KMS-11 (cell line): ENCODE results near the gene PLA2G15.

ENCODE experiments used
- H2AFZ ChIP-seq: fragments of 200-600 bp; sonication (generic); 2 replicates; pipeline ENCODE4 v1.6.1; 2016; ENCODE audit warnings: antibody characterized with exemption, mixed run types, low read depth
- H3K27ac ChIP-seq: fragments of 200-600 bp; sonication (generic); 2 replicates; pipeline ENCODE4 v1.6.1; 2016; ENCODE audit warnings: mild to moderate bottlenecking, mixed run types
- H3K27me3 ChIP-seq: fragments of 200-600 bp; sonication (generic); 2 replicates; pipeline ENCODE4 v1.6.1; 2017; ENCODE audit warnings: mild to moderate bottlenecking, low read depth, mixed run types, moderate library complexity; ENCODE audit not compliant: insufficient read depth
- H3K36me3 ChIP-seq: fragments of 200-600 bp; sonication (generic); 2 replicates; pipeline ENCODE4 v1.6.1; 2017; ENCODE audit warnings: mild to moderate bottlenecking, mixed run types; ENCODE audit not compliant: insufficient read depth
- H3K4me1 ChIP-seq: fragments of 200-600 bp; sonication (generic); 2 replicates; pipeline ENCODE4 v1.6.1; 2016; ENCODE audit warnings: mild to moderate bottlenecking, low read depth, mixed run types; ENCODE audit not compliant: poor library complexity, severe bottlenecking
- H3K4me2 ChIP-seq: fragments of 200-600 bp; sonication (generic); 2 replicates; pipeline ENCODE4 v1.7.0; 2016; ENCODE audit warnings: mild to moderate bottlenecking, mixed run types
- H3K4me3 ChIP-seq: fragments of 200-600 bp; sonication (generic); IDR thresholded peaks from 2 replicates; pipeline ENCODE4 v1.6.1; 2017; ENCODE audit warnings: low read depth, low read length, mixed read lengths; ENCODE audit not compliant: insufficient read depth
- H3K79me2 ChIP-seq: fragments of 200-600 bp; sonication (generic); 2 replicates; pipeline ENCODE4 v1.6.1; 2016; ENCODE audit warnings: low read depth, mixed run types; ENCODE audit not compliant: insufficient read depth
- H3K9ac ChIP-seq: fragments of 200-600 bp; sonication (generic); 2 replicates; pipeline ENCODE4 v1.6.1; 2016; ENCODE audit warnings: mild to moderate bottlenecking, mixed run types
- H4K20me1 ChIP-seq: fragments of 200-600 bp; sonication (generic); 2 replicates; pipeline ENCODE4 v1.6.1; 2016; ENCODE audit warnings: mild to moderate bottlenecking, mixed run types; ENCODE audit not compliant: insufficient read depth
- TF ChIP-seq, protein P1 (sequence below): fragments of 200-600 bp; sonication (generic); conservative IDR thresholded peaks from 2 replicates; pipeline ENCODE4 v1.6.1; 2017; ENCODE audit warnings: low read depth, mild to moderate bottlenecking, antibody characterized with exemption, low read length, moderate library complexity, mixed read lengths

The PLA2G15 gene

DNA sequence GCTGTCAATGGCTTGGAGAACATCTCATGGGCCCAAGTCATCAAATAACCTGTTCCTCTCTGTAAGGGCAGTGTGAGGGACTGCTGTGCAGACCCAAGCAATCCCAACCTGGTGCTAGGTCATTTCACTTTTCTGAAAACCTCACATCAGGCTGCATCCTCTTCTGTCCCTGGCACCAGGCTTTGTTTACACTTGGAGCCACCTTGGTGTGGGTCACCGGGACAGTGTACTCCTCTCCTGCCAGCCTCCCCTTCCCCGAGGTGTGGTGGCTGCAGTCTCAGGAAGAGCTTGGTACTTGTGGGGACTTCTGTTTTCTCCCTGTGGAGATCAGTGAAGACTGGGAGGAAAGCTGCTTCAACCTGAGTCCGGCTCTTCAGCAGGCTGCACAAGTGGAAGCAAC lies 53.1 kb downstream of the PLA2G15 start:
- Histone ChIP-seq H3K4me1 (peaks cover 13% of the 10 kb centered on the region), H3K4me2 (no peak overlapping the region), H3K36me3 (no peaks in the 10 kb centered on the region; the same call in 1 of the 2 replicates), H3K4me3 (no peak overlapping the region), H3K27me3 (no peaks in the 10 kb centered on the region), H3K79me2 (peaks cover 6% of the 10 kb centered on the region; the same call in 1 of the 2 replicates), H3K27ac (no peak overlapping the region), H3K9ac (no peak overlapping the region), H4K20me1 (no peaks in the 10 kb centered on the region), H2AFZ (no peak overlapping the region)
- TF ChIP-seq, protein P1, sequence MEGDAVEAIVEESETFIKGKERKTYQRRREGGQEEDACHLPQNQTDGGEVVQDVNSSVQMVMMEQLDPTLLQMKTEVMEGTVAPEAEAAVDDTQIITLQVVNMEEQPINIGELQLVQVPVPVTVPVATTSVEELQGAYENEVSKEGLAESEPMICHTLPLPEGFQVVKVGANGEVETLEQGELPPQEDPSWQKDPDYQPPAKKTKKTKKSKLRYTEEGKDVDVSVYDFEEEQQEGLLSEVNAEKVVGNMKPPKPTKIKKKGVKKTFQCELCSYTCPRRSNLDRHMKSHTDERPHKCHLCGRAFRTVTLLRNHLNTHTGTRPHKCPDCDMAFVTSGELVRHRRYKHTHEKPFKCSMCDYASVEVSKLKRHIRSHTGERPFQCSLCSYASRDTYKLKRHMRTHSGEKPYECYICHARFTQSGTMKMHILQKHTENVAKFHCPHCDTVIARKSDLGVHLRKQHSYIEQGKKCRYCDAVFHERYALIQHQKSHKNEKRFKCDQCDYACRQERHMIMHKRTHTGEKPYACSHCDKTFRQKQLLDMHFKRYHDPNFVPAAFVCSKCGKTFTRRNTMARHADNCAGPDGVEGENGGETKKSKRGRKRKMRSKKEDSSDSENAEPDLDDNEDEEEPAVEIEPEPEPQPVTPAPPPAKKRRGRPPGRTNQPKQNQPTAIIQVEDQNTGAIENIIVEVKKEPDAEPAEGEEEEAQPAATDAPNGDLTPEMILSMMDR = no peak

DNA sequence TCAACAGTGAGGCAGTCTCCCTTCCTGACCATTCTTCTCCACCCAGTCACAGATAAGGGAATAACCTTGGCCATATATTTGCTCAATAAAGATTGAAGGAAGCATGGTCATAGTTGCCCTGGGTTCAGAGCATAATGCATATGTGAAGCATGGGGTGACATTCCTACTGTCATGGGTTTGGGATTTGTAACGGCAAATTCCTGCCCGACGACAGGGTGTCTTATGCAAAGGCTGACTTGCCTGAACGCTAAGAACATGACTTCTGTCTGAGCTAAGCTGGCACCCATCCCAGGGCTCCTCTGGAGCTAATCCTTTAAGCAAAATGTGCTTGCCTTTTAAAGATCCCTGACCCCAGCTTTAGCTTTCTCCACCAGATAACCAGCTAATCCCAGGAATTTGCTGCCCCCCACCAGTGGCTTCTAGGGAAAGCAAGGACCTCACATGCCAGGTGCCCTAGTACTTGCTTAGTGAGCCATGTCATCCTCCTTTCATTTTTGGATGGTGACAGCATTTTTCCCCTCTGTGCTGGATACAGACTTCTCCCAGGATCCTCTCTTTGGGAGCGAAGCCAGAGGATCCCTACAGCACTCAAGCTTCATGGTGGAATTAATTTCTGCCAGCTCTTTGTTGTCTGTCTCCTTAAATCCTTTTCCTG lies 53.9 kb downstream of the PLA2G15 start:
- TF ChIP-seq, protein P1 = no peak
- Histone ChIP-seq H3K4me2 (no peak overlapping the region), H4K20me1 (no peaks in the 10 kb centered on the region), H3K27ac (no peak overlapping the region), H3K27me3 (no peaks in the 10 kb centered on the region), H3K36me3 (no peaks in the 10 kb centered on the region; the same call in 1 of the 2 replicates), H3K4me1 (peaks cover 13% of the 10 kb centered on the region), H3K4me3 (no peak overlapping the region), H2AFZ (no peak overlapping the region), H3K79me2 (peaks cover 6% of the 10 kb centered on the region; the same call in 1 of the 2 replicates), H3K9ac (no peak overlapping the region)

DNA sequence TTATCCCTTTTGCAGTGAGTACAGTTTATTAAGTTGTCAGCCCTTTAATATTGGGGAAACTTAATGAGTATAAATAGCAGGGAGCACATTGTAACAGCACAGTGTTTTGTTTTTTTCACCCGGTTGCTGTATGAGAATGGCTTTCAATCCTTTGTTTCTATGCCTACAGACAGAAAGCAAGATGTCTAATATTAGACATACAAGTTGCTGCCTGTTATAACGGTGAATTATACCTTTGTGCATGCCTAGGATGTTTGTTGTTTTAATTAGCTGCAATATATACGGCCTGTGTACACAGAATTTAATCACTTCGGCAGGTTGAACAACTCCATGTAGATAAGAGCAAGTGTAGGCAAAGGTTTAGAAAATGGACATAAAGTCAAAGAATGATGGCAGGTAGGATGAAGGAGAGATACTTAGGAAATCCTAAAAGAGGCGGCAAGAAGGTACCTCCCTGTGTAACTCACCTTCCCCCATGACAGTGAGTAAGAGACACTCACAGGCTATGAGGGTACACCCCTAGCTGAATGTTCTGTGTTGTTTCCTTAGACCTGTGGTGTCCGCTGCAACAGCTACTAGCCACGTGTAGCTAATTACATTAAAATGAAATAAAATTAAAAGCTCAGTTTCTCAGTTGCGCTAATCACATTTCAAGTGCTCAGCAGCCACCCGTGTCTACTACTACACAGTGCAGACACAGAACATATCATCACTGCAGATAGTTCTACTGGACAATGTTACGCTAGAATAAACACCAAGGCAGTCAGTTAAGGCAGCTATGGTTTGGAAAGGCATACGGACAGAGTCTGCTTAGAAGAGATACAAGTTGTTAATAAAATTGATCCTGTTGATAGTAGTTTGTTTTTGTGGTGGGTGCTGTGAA lies 54.6 kb downstream of the PLA2G15 start:
- Histone ChIP-seq H3K27ac (peak overlapping the region; percentile 15; the same call in 1 of the 2 replicates), H3K4me2 (no peak overlapping the region), H3K79me2 (peaks cover 6% of the 10 kb centered on the region; the same call in 1 of the 2 replicates), H3K4me1 (peaks cover 13% of the 10 kb centered on the region), H3K4me3 (no peak overlapping the region), H3K27me3 (no peaks in the 10 kb centered on the region), H3K9ac (no peak overlapping the region), H2AFZ (no peak overlapping the region), H4K20me1 (no peaks in the 10 kb centered on the region), H3K36me3 (no peaks in the 10 kb centered on the region; the same call in 1 of the 2 replicates)
- TF ChIP-seq, protein P1 = no peak

DNA sequence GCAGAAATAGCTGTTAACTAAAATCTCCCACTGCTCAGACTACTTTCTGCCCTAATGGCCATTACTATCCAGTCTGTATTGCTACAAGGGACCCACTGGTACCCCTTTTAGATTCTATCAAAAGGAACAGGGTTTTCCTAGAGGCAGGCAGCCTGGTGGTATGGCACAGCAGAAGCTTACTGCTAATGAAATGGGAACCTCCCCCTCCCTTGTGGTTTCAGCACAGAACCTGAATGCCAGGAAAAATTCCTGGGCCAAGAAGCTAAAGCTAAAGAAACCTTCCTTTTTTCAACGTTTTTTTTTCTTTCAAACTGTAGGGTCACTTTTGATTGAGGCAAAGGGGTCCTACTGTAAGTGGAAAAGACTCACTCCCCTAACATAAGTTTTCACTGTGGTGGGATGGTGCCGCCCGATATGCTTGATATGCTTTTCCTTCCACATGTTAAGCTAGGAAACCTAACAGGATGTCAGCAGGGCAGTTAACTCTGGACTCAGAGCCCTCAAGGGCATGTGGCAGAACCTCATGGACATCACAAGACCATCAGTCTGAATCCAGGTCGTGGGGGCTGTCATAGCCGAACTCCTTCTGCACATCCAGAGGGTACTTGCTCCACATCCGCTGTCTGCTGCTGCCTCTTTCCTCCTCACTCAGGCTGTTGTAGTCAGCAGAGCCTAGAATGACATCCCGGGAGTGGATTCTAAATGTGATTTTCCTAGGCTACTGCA lies 55.7 kb downstream of the PLA2G15 start:
- Histone ChIP-seq H3K9ac (no peak overlapping the region), H3K4me1 (peaks cover 13% of the 10 kb centered on the region), H3K27me3 (no peaks in the 10 kb centered on the region), H3K4me2 (no peak overlapping the region), H2AFZ (no peak overlapping the region), H3K4me3 (no peak overlapping the region), H4K20me1 (no peaks in the 10 kb centered on the region), H3K36me3 (no peaks in the 10 kb centered on the region; the same call in 1 of the 2 replicates), H3K27ac (peak overlapping the region; percentile 15; the same call in 1 of the 2 replicates), H3K79me2 (peaks cover 6% of the 10 kb centered on the region; the same call in 1 of the 2 replicates)
- TF ChIP-seq, protein P1 = no peak
